Stimulated activated CD4-positive, alpha-beta T cell treated with anti-CD3 and anti-CD28 coated beads, TNF-alpha, amount 100 ng/mL, for 1 hour (primary cell): Measurements from ENCODE around the gene UBR7.

ENCODE experiments used
- DNase-seq, 3 donors: peaks; one replicate each; pipeline ENCODE4 v3.0.0-alpha.2; 2020; ENCODE audit warnings: low read depth in 3 of 3, low spot score in 1 of 3

The UBR7 gene

GRCh38 chr14:93246534-93246933, 39.5 kb downstream of the UBR7 start:
- no peak for DNase-seq

- DNase-seq: no peak
Measured at GRCh38 chr14:93249128-93249831, 42.2 kb downstream of the UBR7 start.

- no peak for DNase-seq
Measured at GRCh38 chr14:93262446-93262845, 55.4 kb downstream of the UBR7 start.

GRCh38 chr14:93263416-93263815, 56.4 kb downstream of the UBR7 start:
- DNase-seq: no peak

- DNase-seq: no peak
Measured at GRCh38 chr14:93266127-93266526, 59.1 kb downstream of the UBR7 start.

GRCh38 chr14:93267149-93267711, 60.2 kb downstream of the UBR7 start:
- DNase-seq: no peak

- no peak for DNase-seq
Measured at GRCh38 chr14:93268406-93268805, 61.4 kb downstream of the UBR7 start.

GRCh38 chr14:93269341-93270068, 62.4 kb downstream of the UBR7 start:
- no peak for DNase-seq

GRCh38 chr14:93271111-93271510, 64.1 kb downstream of the UBR7 start:
- no peak for DNase-seq

- DNase-seq: no peak
Measured at GRCh38 chr14:93274055-93274806, 67.2 kb downstream of the UBR7 start.

- DNase-seq: no peak
Measured at GRCh38 chr14:93276031-93276716, 69.1 kb downstream of the UBR7 start.
